ENCODE measurements around the gene RPS6KA3. TPM values are rescaled to one million over a fixed set of nuclear protein-coding genes. Genes with fewer than 3 reads are reported as not detected.

The RPS6KA3 gene
- total RNA-seq, 1 donor from 2014 or later, result 21.8 TPM

DNA sequence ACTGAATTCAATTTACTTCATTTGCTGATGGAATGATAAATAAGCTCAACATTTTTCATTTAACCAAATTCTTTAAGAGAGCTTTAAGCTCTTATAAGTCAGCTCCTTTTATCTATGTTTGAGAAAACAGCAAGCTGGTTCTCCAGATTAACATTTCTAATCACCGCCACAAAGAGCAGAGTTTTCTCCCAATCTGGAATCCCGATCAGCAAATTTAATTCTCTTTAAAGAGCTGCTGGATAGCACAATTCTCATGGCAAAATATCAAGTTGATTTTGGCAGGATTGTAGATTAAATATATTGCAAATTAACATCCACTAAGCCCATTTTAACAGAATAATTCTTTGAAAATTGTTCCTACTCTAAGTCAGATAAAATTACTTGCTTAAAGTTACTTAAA lies 48.8 kb downstream of the RPS6KA3 start:
- no peak overlapping the region for H3K27ac Mint-ChIP-seq (ENCODE audit: unreplicated experiment)
- TF ChIP-seq, protein P1, sequence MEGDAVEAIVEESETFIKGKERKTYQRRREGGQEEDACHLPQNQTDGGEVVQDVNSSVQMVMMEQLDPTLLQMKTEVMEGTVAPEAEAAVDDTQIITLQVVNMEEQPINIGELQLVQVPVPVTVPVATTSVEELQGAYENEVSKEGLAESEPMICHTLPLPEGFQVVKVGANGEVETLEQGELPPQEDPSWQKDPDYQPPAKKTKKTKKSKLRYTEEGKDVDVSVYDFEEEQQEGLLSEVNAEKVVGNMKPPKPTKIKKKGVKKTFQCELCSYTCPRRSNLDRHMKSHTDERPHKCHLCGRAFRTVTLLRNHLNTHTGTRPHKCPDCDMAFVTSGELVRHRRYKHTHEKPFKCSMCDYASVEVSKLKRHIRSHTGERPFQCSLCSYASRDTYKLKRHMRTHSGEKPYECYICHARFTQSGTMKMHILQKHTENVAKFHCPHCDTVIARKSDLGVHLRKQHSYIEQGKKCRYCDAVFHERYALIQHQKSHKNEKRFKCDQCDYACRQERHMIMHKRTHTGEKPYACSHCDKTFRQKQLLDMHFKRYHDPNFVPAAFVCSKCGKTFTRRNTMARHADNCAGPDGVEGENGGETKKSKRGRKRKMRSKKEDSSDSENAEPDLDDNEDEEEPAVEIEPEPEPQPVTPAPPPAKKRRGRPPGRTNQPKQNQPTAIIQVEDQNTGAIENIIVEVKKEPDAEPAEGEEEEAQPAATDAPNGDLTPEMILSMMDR (IDR thresholded peaks at IDR 0.05), result no peak
- no peaks in the 10 kb centered on the region for H3K27me3 Mint-ChIP-seq (ENCODE audit: unreplicated experiment)
- H3K4me1 Mint-ChIP-seq (ENCODE audit: unreplicated experiment), result peaks cover 24% of the 10 kb centered on the region
- peaks cover 5% of the 10 kb centered on the region for H3K9me3 Mint-ChIP-seq (ENCODE audit: unreplicated experiment)
- DNase-seq (ENCODE audit: extremely low spot score, unreplicated experiment), result no peak
- H3K4me3 Mint-ChIP-seq (ENCODE audit: unreplicated experiment), result no peak overlapping the region
- no peaks in the 10 kb centered on the region for H3K36me3 Mint-ChIP-seq (ENCODE audit: unreplicated experiment)

DNA sequence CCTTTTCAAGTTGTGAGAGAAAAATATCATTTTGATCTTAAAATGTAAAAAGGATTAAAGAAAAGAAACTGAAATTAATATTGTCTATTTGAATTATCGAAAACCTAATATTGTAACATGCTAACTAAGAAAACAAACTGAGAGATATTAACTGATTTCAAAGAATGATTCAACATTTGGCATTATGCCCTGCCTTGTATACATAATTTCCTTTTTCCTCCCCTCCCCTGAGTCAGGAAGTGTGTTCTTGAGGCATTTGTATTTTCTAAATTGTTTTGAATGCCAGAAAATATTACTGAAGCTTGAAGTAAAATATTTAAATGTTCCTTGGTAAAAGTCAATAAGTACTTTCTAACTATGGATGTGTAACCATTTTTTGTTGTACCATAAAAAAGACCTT lies 49.4 kb downstream of the RPS6KA3 start:
- TF ChIP-seq, protein P1 (IDR thresholded peaks at IDR 0.05), result no peak
- Mint-ChIP-seq H3K4me3 (ENCODE audit: unreplicated experiment) (no peak overlapping the region), H3K36me3 (ENCODE audit: unreplicated experiment) (no peaks in the 10 kb centered on the region), H3K27ac (ENCODE audit: unreplicated experiment) (no peak overlapping the region), H3K4me1 (ENCODE audit: unreplicated experiment) (peaks cover 24% of the 10 kb centered on the region), H3K27me3 (ENCODE audit: unreplicated experiment) (no peaks in the 10 kb centered on the region), H3K9me3 (ENCODE audit: unreplicated experiment) (peaks cover 5% of the 10 kb centered on the region)
- no peak for DNase-seq (ENCODE audit: extremely low spot score, unreplicated experiment)

DNA sequence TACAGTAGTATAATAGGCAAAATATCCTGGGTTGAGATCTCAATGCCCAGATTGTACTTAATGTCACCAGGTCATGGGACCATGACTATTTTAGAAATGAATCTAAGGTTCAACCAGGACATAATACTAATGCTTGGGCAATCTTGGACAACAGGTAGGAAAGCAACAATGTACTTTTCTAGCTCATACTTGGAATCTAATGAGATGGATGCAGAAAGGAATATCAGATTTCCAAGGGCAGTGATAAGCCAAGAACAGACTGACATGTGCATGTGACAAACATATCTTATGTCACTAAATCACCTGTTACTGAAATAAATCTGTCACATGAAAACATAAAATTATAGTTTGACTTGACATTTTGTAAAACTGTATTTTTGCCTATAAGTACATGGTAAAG lies 51.1 kb downstream of the RPS6KA3 start:
- Mint-ChIP-seq H3K4me1 (ENCODE audit: unreplicated experiment) (peaks cover 24% of the 10 kb centered on the region), H3K4me3 (ENCODE audit: unreplicated experiment) (no peak overlapping the region), H3K9me3 (ENCODE audit: unreplicated experiment) (peaks cover 5% of the 10 kb centered on the region), H3K27me3 (ENCODE audit: unreplicated experiment) (no peaks in the 10 kb centered on the region), H3K27ac (ENCODE audit: unreplicated experiment) (no peak overlapping the region), H3K36me3 (ENCODE audit: unreplicated experiment) (no peaks in the 10 kb centered on the region)
- TF ChIP-seq, protein P1 (IDR thresholded peaks at IDR 0.05), result no peak
- DNase-seq (ENCODE audit: extremely low spot score, unreplicated experiment), result no peak

DNA sequence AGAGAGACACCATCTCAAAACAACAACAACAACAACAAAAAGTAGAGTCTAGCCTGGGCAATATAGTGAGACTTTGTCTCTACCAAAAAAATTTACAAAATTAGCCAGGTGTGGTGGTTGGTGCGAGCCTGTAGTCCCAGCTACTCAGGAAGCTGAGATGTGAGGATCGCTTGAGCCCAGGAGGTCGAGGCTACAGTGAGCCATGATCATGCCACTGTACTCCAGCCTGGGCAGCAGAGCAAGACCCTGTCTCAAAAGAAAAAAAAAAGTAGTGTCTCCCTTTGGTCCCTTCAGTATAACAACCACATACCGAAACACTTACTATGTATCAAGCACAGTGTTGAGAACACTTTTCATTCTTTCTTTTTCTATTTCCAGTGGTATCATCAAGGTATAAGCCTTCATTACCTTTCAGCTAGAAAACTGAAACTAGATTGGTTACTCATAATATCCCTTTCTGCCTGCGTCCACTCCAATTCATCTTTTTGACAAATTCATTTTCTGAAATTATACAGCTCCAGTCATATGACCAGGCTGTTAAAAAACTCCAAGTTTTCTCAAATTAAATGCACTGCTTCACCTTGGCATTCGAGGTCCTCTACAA lies 54.1 kb downstream of the RPS6KA3 start:
- TF ChIP-seq, protein P1 (IDR thresholded peaks at IDR 0.05), result no peak
- Mint-ChIP-seq H3K4me3 (ENCODE audit: unreplicated experiment) (no peak overlapping the region), H3K36me3 (ENCODE audit: unreplicated experiment) (peaks cover 3% of the 10 kb centered on the region), H3K9me3 (ENCODE audit: unreplicated experiment) (no peaks in the 10 kb centered on the region), H3K4me1 (ENCODE audit: unreplicated experiment) (peaks cover 20% of the 10 kb centered on the region), H3K27me3 (ENCODE audit: unreplicated experiment) (no peaks in the 10 kb centered on the region), H3K27ac (ENCODE audit: unreplicated experiment) (no peak overlapping the region)
- DNase-seq (ENCODE audit: extremely low spot score, unreplicated experiment), result no peak

DNA sequence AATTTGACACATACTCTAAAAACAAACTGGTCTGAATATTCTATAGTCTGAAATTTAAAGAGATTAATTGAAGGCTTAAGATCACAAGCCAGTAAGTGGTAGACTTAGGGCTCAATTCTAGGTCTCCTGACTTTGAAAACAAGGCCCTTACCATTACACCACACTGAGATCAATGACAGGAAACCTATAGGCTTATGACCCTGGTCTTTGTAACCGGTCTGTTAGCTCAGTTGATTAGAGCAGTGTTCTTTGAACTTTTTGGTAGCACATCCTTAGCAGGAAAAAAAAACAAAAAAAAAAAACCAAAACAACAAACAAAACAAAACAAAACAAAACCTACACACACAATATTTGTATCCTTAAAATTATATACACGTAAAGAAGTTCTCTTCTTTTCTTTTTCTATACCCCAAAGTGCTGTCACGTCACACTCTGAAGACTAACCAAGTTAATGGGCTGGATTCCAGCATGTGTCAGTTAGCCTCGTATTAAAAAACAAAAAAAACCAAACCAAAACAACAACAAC lies 55.4 kb downstream of the RPS6KA3 start:
- Mint-ChIP-seq H3K4me1 (ENCODE audit: unreplicated experiment) (peaks cover 12% of the 10 kb centered on the region), H3K27ac (ENCODE audit: unreplicated experiment) (no peak overlapping the region), H3K4me3 (ENCODE audit: unreplicated experiment) (no peak overlapping the region), H3K36me3 (ENCODE audit: unreplicated experiment) (peaks cover 6% of the 10 kb centered on the region), H3K27me3 (ENCODE audit: unreplicated experiment) (no peaks in the 10 kb centered on the region), H3K9me3 (ENCODE audit: unreplicated experiment) (no peaks in the 10 kb centered on the region)
- TF ChIP-seq, protein P1 (IDR thresholded peaks at IDR 0.05), result no peak
- DNase-seq (ENCODE audit: extremely low spot score, unreplicated experiment), result no peak

Data from osteocyte (in vitro differentiated cells).